COLO668 (cell line): ENCODE data around the gene CCR2.
"Not testable (repeated sequence)": the region's sequence is repeated elsewhere in the genome, so short reads cannot be mapped to it uniquely, and the experiment has no call there.

Experiments used
- DNase-seq: peaks from one replicate; lab custom pipeline; 2025; ENCODE audit not compliant: unreplicated experiment; lab: John Stamatoyannopoulos, UW

The CCR2 gene

DNA sequence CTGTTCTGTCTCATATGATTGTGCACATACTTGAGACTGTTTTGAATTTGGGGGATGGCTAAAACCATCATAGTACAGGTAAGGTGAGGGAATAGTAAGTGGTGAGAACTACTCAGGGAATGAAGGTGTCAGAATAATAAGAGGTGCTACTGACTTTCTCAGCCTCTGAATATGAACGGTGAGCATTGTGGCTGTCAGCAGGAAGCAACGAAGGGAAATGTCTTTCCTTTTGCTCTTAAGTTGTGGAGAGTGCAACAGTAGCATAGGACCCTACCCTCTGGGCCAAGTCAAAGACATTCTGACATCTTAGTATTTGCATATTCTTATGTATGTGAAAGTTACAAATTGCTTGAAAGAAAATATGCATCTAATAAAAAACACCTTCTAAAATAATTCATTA, 21.9 kb downstream of the CCR2 start:
- DNase-seq: no peak

- peak; percentile 29 for DNase-seq
Observed at GRCh38 chr3:46378426-46378942, 24.6 kb downstream of the CCR2 start.

DNA sequence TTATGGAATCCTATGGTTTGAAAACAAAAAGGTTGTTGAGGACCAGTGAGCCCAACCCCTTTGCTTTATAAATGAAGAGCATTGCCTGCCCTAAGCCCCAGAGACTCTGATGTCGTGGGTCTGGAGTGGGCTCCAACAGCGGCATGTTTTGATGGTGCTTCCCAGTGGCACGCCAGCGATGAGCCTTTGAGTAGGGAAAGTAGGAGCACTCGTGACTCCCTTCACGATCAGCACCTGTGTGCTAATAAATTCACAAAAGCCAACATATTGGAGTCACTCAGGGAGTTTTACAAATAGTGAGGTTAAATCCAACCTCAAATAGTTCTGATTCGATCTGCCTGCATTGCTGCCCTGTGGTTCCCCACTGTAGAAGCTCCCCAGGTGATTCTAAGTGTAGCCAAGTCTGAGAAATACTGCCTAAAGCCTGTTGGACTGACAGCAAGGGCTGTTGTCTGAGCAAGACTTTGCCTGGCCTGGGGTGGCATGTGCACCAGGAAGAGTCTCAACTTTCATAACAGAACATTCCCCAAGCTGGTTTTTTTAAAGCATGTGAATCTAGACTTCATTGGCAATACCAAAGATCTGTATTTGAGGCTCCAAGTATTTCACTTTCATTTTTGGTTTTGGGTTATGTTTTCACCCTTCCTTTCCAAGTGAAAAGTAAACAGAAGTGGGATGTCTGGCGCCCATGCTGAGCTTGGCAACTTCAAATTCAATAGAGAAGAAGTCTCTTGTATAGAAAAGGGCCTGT, 26.7 kb downstream of the CCR2 start:
- no peak for DNase-seq

- no peak for DNase-seq
Observed at GRCh38 chr3:46381625-46382024, 27.7 kb downstream of the CCR2 start.

DNA sequence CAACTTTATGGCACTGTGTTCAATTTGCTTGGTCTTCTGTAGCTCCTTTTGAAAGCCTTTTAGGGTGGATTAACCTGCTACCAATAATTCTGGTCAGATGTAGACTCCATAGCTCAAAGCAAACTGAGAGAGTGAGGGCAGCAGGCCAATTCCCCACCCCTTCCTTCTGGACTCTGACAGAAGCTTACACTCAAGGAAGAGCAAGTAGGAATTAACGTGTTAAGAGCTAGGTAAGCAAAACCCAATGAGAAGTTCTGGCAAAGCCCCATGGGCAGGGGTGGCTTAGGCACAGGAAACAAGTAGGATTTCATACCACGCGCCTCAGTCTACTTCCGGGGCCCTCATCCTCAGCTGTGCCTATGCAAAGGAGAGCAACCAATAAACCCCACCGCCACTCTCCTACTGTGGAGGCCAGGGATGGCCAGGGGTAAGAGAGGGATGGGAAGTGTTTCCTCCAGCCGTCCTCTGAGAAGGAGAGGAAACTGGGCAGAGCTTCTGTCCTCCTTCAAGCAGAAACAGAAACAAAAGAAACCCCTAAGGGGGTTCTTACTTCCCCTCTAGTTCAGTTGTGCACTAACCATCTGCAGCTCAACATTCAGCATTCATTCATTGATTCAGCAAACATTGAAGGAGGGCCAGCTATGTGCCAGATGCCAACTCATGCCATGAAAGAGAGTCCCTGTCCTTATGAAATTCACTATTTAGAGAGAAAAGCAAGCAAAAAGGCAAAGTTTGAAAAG, 29.5 kb downstream of the CCR2 start:
- no peak for DNase-seq

DNA sequence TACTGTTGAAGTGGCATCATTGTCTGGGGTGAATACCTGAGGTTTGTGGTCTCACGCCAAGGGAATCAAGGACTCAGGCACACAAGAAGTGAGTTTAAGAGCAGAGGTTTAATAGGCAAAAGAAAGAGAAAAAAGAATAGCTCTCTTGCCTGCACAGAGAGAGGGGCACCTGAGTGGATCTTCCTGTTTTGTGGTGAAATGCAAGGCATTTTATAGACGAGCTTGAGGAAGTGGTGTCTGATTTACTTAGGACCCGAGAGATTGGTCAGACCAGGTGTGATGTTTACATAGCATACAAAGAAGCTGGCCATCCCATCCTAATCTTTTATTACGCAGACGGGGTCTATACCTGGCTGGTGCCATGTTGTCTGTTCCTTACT, 30.0 kb downstream of the CCR2 start:
- no peak for DNase-seq

DNA sequence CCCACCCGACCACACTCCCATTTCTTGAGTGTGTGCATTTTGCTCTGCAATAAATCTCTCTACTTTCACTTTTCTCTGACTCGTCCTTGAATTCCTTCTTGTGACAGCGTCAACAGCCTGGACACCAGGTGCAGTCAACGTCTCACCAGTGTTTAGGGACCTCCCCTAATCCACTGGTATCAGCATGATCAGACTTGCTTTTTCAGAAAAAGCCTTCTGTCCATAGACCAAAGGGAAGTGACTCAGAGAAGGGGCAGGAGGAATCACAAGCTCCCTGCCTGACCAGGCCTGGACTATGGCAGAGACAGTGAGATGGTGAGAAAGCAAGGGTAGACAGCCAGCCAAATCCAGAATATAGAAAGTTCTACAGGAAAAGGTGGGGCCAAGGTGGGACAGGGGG, 32.3 kb downstream of the CCR2 start:
- DNase-seq: no peak

- not testable (repeated sequence) for DNase-seq
Observed at GRCh38 chr3:46388847-46389246, 34.9 kb downstream of the CCR2 start.

DNA sequence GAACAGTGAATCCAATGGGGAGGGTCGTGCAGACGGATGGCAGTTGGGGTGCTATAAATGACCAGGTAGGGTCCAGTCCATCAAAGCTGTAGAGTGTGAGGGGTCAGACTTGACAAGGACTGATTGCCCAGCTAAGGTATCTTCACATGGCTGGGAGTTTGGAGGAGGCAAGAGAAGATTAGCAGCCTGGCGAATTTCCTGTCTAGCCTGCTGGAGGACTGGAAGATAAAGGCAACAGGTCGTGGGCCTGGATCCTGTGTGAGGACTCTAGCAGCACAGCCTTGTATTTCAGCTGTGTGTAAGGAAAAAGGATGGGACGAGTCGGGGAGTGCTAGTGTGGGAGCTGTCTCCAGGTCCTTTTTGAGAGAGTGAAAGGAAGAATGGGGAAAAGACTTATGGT, 35.4 kb downstream of the CCR2 start:
- DNase-seq: no peak

- not testable (repeated sequence) for DNase-seq
Observed at GRCh38 chr3:46391526-46391925, 37.6 kb downstream of the CCR2 start.

GRCh38 chr3:46393011-46393410, 39.1 kb downstream of the CCR2 start:
- DNase-seq: no peak

GRCh38 chr3:46393554-46394434, 39.9 kb downstream of the CCR2 start:
- DNase-seq: peak; percentile 2

GRCh38 chr3:46395210-46395661, 41.3 kb downstream of the CCR2 start:
- DNase-seq: no peak

- no peak for DNase-seq
Observed at GRCh38 chr3:46395766-46396530, 42.0 kb downstream of the CCR2 start.

DNA sequence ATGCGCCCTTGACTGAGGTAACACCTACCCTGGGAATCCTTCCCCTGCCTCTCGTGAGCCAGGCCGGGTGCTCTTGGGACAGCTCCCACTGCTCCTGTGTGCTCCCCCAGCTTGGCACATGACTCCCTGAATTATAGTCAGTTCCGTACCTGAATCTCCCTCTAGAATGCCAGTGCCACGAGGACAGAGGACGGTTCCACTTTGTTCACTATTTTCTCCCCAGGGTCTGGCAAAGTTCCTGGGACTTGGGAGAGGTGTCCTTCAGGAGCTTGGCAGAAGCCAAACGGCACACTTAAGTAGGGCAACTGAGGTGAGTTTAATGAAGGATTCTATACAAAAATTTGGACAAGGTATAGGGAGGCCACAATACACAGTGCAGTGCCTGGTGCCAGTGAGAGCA, 43.2 kb downstream of the CCR2 start:
- no peak for DNase-seq

GRCh38 chr3:46398186-46398955, 44.5 kb downstream of the CCR2 start:
- DNase-seq: no peak

GRCh38 chr3:46399098-46399497, 45.2 kb downstream of the CCR2 start:
- DNase-seq: no peak

GRCh38 chr3:46399557-46399956, 45.6 kb downstream of the CCR2 start:
- DNase-seq: no peak

DNA sequence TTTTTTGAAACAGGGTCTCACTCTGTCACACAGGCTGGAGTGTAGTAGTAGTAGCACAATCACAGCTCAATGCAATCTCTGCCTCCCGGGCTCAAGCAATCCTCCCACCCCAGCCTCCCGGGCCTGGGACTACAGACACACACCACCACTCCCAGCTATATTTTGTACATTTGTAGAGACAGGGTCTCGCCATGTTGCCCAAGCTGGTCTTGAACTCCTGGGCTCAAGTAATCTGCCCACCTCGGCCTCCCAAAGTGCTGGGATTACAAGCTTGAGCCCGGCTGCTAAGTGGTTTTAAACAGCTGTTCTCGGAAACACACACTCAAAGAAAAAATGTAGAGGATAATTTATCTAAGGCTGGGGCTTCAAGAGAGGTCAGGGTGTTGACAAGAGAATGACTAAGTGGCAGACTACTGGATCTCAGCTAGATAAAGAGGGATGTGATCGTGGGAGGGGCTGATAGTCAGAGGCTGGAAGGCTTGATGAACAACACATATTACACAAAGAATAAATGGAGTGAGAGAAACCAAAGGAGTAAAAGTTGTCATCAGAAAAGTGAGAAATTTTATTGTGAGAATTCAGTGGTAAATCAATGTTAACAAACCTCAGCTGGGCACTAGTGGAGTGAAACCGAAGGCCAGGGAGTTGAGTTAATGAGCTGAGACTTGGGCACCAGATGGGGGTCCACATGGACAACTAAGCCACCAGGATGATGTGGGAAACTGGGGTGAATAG, 46.3 kb downstream of the CCR2 start:
- DNase-seq: no peak
